Measurements from ENCODE around the gene FPR2.

The FPR2 gene

GRCh38 chr19:51811344-51811743 lies 50.4 kb downstream of the FPR2 start:
- POLR2A ChIA-PET = no interaction called here
- no peaks in the 10 kb centered on the region for H3K9me3 ChIP-seq (ENCODE audit: control insufficient read depth, insufficient read depth, low read depth, low read length)
- no peak overlapping the region for H3K27ac ChIP-seq (ENCODE audit: extremely low read depth, low read depth, low read length)
- no peaks in the 10 kb centered on the region for H3K36me3 ChIP-seq (ENCODE audit: control insufficient read depth in 2 of 2, insufficient read depth in 1 of 2, low read length in 2 of 2)
- no peak for TF ChIP-seq TCF7L2 (IDR thresholded peaks at IDR 0.05; ENCODE audit: borderline replicate concordance, low read depth, low read length)
- TF ChIP-seq YY2 (tag by site-specific recombination; IDR thresholded peaks at IDR 0.05) = no peak
- no peak for TF ChIP-seq KLF7 (tag by site-specific recombination; IDR thresholded peaks at IDR 0.05; ENCODE audit: borderline replicate concordance)
- no peak for TF ChIP-seq YY1 (tag by site-specific recombination; IDR thresholded peaks at IDR 0.05)
- no peak for TF ChIP-seq ZNF837 (tag by site-specific recombination; IDR thresholded peaks at IDR 0.05)
- no peak for TF ChIP-seq ZNF830 (tag by site-specific recombination; IDR thresholded peaks at IDR 0.05; ENCODE audit: low read depth)
- TF ChIP-seq BCL6B (tag by site-specific recombination; IDR thresholded peaks at IDR 0.05) = no peak
- TF ChIP-seq MEIS1 (CRISPR knock-in tag; IDR thresholded peaks at IDR 0.05; ENCODE audit: borderline replicate concordance) = no peak
- TF ChIP-seq SCRT1 (tag by site-specific recombination; IDR thresholded peaks at IDR 0.05; ENCODE audit: borderline replicate concordance) = no peak
- no peak for TF ChIP-seq PRDM1 (tag by site-specific recombination; IDR thresholded peaks at IDR 0.05)
- no peak for TF ChIP-seq ZNF792 (tag by site-specific recombination; IDR thresholded peaks at IDR 0.05)
- TF ChIP-seq ZNF621 (tag by site-specific recombination; IDR thresholded peaks at IDR 0.05) = no peak
- TF ChIP-seq ZNF843 (tag by site-specific recombination; IDR thresholded peaks at IDR 0.05) = no peak
- no peak for TF ChIP-seq SP3 (tag by site-specific recombination; IDR thresholded peaks at IDR 0.05)
- no peak for TF ChIP-seq ZNF221 (tag by site-specific recombination; IDR thresholded peaks at IDR 0.05; ENCODE audit: borderline replicate concordance)
- TF ChIP-seq ZNF121 (tag by site-specific recombination; IDR thresholded peaks at IDR 0.05) = no peak
- H3K4me1 ChIP-seq (ENCODE audit: control insufficient read depth, insufficient read depth, low read length) = no peaks in the 10 kb centered on the region
- CTCF ChIA-PET = no interaction called here
- no peak overlapping the region for H3K4me3 ChIP-seq (ENCODE audit: low read depth, low read length)

DNA sequence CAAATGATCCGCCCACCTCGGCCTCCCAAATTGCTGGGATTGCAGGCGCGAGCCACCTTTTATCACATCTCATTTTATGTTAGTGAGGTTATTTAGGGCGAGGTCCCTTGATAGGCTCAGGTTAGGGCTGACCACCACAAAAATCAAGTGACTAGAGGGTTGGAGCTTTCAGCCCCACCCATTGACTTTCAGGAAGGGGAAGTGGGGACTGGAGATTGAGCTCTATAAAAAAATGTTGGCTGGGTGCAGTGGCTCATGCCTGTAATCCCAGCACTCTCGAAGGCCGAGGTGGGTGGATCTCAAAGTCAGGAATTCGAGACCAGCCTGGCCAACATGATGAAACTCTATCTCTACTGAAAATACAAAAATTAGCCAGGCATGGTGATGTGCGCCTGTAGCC lies 54.1 kb downstream of the FPR2 start:
- Histone ChIP-seq H3K4me3 (ENCODE audit: low read depth, low read length) (no peak overlapping the region), H3K36me3 (ENCODE audit: control insufficient read depth in 2 of 2, insufficient read depth in 1 of 2, low read length in 2 of 2) (no peaks in the 10 kb centered on the region), H3K27ac (ENCODE audit: extremely low read depth, low read depth, low read length) (no peak overlapping the region), H3K4me1 (ENCODE audit: control insufficient read depth, insufficient read depth, low read length) (no peaks in the 10 kb centered on the region), H3K9me3 (ENCODE audit: control insufficient read depth, insufficient read depth, low read depth, low read length) (no peaks in the 10 kb centered on the region)
- TF ChIP-seq ZNF768 (tag by site-specific recombination; IDR thresholded peaks at IDR 0.05) (no peak), ZNF610 (tag by site-specific recombination; IDR thresholded peaks at IDR 0.05; ENCODE audit: borderline replicate concordance) (no peak), ZNF114 (tag by site-specific recombination; IDR thresholded peaks at IDR 0.05) (no peak), ZNF585B (tag by site-specific recombination; IDR thresholded peaks at IDR 0.05) (no peak), ZNF16 (tag by site-specific recombination; IDR thresholded peaks at IDR 0.05; ENCODE audit: low read depth) (no peak), ZNF704 (tag by site-specific recombination; IDR thresholded peaks at IDR 0.05) (no peak), ZFP37 (tag by site-specific recombination; IDR thresholded peaks at IDR 0.05) (no peak), ZNF169 (tag by site-specific recombination; IDR thresholded peaks at IDR 0.05) (no peak)
- TF ChIP-seq, protein P1, sequence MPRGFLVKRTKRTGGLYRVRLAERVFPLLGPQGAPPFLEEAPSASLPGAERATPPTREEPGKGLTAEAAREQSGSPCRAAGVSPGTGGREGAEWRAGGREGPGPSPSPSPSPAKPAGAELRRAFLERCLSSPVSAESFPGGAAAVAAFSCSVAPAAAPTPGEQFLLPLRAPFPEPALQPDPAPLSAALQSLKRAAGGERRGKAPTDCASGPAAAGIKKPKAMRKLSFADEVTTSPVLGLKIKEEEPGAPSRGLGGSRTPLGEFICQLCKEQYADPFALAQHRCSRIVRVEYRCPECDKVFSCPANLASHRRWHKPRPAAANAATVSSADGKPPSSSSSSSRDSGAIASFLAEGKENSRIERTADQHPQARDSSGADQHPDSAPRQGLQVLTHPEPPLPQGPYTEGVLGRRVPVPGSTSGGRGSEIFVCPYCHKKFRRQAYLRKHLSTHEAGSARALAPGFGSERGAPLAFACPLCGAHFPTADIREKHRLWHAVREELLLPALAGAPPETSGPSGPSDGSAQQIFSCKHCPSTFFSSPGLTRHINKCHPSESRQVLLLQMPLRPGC (tag by site-specific recombination; IDR thresholded peaks at IDR 0.05) = no peak
- POLR2A ChIA-PET = no interaction called here
- CTCF ChIA-PET = interaction anchor here (0.7 kb wide), 1 partner anchor 38 kb away, joined by 3 read pairs; no protein-coding TSS in a partner anchor

Data from HEK293 (cell line).